C4-2B (cell line): ENCODE data around the gene CA10.

Experiments used
- CTCF ChIP-seq: fragments of 450-650 bp; conservative IDR thresholded peaks from 2 replicates; pipeline ENCODE4 v1.5.1; 2017; ENCODE audit warnings: mild to moderate bottlenecking
- ZFX ChIP-seq: fragments of 450-650 bp; IDR thresholded peaks from 2 replicates; pipeline ENCODE4 v1.6.1; 2017

DNA sequence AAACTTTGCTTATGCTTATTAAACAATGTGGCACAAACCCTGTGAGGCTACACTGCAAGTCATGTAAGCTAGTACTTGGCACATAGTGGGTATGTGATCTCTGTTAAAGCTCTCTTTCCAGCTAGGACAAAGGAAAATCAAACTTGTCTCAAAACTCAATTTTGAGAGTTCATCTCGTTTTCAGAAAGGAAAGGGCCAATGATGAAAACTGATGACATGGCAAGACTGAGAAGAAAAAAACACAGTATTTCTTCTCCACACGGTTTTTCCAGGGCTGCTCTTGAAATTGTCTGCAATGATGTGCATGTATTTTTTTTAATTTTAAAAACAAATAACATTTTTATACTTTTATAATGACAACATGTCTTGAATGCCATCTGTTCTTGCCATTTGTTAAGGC lies 389.8 kb downstream of the CA10 start:
- no peak for TF ChIP-seq CTCF
- TF ChIP-seq ZFX: no peak
